H1 (cell line): ENCODE results near the gene NOXRED1. TPM values are rescaled to one million over a fixed set of nuclear protein-coding genes. Genes with fewer than 3 reads are reported as not detected.

Source experiments
- CTCF ChIA-PET: fragments of 300-600 bp; sonication (Branson Sonifier 250); formaldehyde crosslinking; loops from one replicate; lab custom pipeline; 2021; ENCODE audit not compliant: partially characterized antibody; lab: Charles Lee
- POLR2A ChIA-PET: fragments of 300-600 bp; sonication (Branson Sonifier 250); formaldehyde crosslinking; loops from one replicate; lab custom pipeline; 2021; ENCODE audit warnings: inconsistent platforms; ENCODE audit not compliant: partially characterized antibody; lab: Charles Lee
- DNase-seq, 2 experiments: peaks; one replicate each; pipeline versions ENCODE4 v3.0.0 to v3.0.0-alpha.2; 2010 to 2022; ENCODE audit warnings: low spot score in 2 of 2, low read depth in 1 of 2, mixed read lengths in 1 of 2
- FAIRE-seq: peaks from 2 replicates; lab custom pipeline; 2011; peaks lifted over from hg19 to GRCh38; lab: Jason Lieb, UNC
- H2AFZ ChIP-seq: 2 replicates; pipeline ENCODE4 v1.8.1; 2012; ENCODE audit warnings: low read length, inconsistent platforms
- H2AK5ac ChIP-seq: 2 replicates; pipeline ENCODE4 v1.6.1; 2013; ENCODE audit warnings: low read depth, low read length
- H2BK120ac ChIP-seq: replicated peaks from 2 replicates; pipeline ENCODE3; 2013; ENCODE audit warnings: low read depth, low read length, inconsistent platforms
- H2BK12ac ChIP-seq: 2 replicates; pipeline ENCODE4 v1.6.1; 2013; ENCODE audit warnings: low read depth, low read length
- H2BK15ac ChIP-seq: 2 replicates; pipeline ENCODE4 v1.6.1; 2013; ENCODE audit warnings: low read length
- H2BK20ac ChIP-seq: 2 replicates; pipeline ENCODE4 v1.6.1; 2013; ENCODE audit warnings: low read length
- H2BK5ac ChIP-seq: 2 replicates; pipeline ENCODE4 v1.6.1; 2013; ENCODE audit warnings: low read depth, low read length
- H3K14ac ChIP-seq: 2 replicates; pipeline ENCODE4 v1.6.1; 2013; ENCODE audit warnings: inconsistent platforms; ENCODE audit not compliant: insufficient read length
- H3K18ac ChIP-seq: 2 replicates; pipeline ENCODE4 v1.6.1; 2013; ENCODE audit warnings: low read length; ENCODE audit errors: extremely low read depth
- H3K23ac ChIP-seq: 2 replicates; pipeline ENCODE4 v1.6.1; 2013; ENCODE audit warnings: inconsistent platforms; ENCODE audit not compliant: insufficient read length
- H3K23me2 ChIP-seq: 2 replicates; pipeline ENCODE4 v1.6.1; 2013; ENCODE audit warnings: low read depth, low read length
- H3K27ac ChIP-seq: 2 replicates; pipeline ENCODE4 v1.6.1; 2011; ENCODE audit warnings: low read depth, low read length, inconsistent platforms
- H3K27me3 ChIP-seq, 4 experiments: replicated peaks in 1 of 4; 1 replicate in 1 of 4; 2 replicates in 3 of 4; pipeline versions ENCODE4 v1.6.1 to v1.8.1; 2011 to 2013; ENCODE audit warnings: low read length in 3 of 4, mild to moderate bottlenecking in 3 of 4, inconsistent platforms in 2 of 4, mixed read lengths in 2 of 4, moderate library complexity in 1 of 4; ENCODE audit not compliant: control insufficient read depth in 3 of 4, insufficient read depth in 3 of 4; ENCODE audit errors: extremely low read depth in 1 of 4
- H3K36me3 ChIP-seq, 4 experiments: 2 replicates each; pipeline versions ENCODE4 v1.6.1 to v1.8.1; 2011 to 2013; ENCODE audit warnings: mild to moderate bottlenecking in 4 of 4, low read length in 3 of 4, moderate library complexity in 2 of 4, control low read depth in 1 of 4, inconsistent platforms in 1 of 4; ENCODE audit not compliant: insufficient read depth in 4 of 4, control insufficient read depth in 2 of 4
- H3K4ac ChIP-seq: replicated peaks from 2 replicates; pipeline ENCODE3; 2013; ENCODE audit warnings: low read length, low read depth, mixed read lengths, inconsistent platforms; ENCODE audit not compliant: insufficient read length
- H3K4me1 ChIP-seq, 4 experiments: replicated peaks in 1 of 4; 1 replicate in 1 of 4; 2 replicates in 3 of 4; pipeline versions ENCODE4 v1.6.1 to v1.8.1; 2011 to 2013; ENCODE audit warnings: low read length in 3 of 4, inconsistent platforms in 2 of 4, mixed read lengths in 1 of 4; ENCODE audit not compliant: insufficient read depth in 4 of 4, control insufficient read depth in 3 of 4
- H3K4me2 ChIP-seq, 2 experiments: 2 replicates each; pipeline versions ENCODE4 v1.6.1 to v1.8.1; 2011 to 2013; ENCODE audit warnings: low read depth in 2 of 2, low read length in 2 of 2, control low read depth in 1 of 2, inconsistent platforms in 1 of 2, mild to moderate bottlenecking in 1 of 2; ENCODE audit not compliant: insufficient read depth in 1 of 2
- H3K4me3 ChIP-seq, 4 experiments: fragments of 200-600, 300-600 bp in 1 of 4; sonication (generic), shearing (Covaris generic), sonication (Bioruptor Twin) in 1 of 4; 2 replicates each; pipeline versions ENCODE4 v1.5.1 to v1.8.1; 2011 to 2016; ENCODE audit warnings: low read length in 4 of 4, low read depth in 3 of 4, control low read depth in 2 of 4, inconsistent platforms in 2 of 4, mild to moderate bottlenecking in 2 of 4, mixed read lengths in 1 of 4, moderate library complexity in 1 of 4; ENCODE audit not compliant: insufficient read depth in 2 of 4; ENCODE audit errors: extremely low read depth in 1 of 4
- H3K56ac ChIP-seq: replicated peaks from 2 replicates; pipeline ENCODE3; 2013; ENCODE audit warnings: low read depth, mild to moderate bottlenecking, mixed read lengths, low read length, inconsistent platforms; ENCODE audit not compliant: insufficient read length
- H3K79me1 ChIP-seq: 2 replicates; pipeline ENCODE4 v1.6.1; 2013; ENCODE audit warnings: low read depth, low read length, control low read depth
- H3K79me2 ChIP-seq, 2 experiments: 2 replicates each; pipeline versions ENCODE4 v1.6.1 to v1.8.1; 2012 to 2013; ENCODE audit warnings: low read length in 2 of 2, mild to moderate bottlenecking in 2 of 2, inconsistent platforms in 1 of 2; ENCODE audit not compliant: insufficient read depth in 2 of 2, control insufficient read depth in 1 of 2
- H3K9ac ChIP-seq, 4 experiments: replicated peaks in 1 of 4; 1 replicate in 1 of 4; 2 replicates in 3 of 4; pipeline versions ENCODE4 v1.6.1 to v1.8.1; 2011 to 2013; ENCODE audit warnings: low read depth in 3 of 4, low read length in 3 of 4, control low read depth in 2 of 4, mild to moderate bottlenecking in 2 of 4, moderate library complexity in 2 of 4, inconsistent platforms in 1 of 4; ENCODE audit errors: extremely low read depth in 1 of 4
- H3K9me3 ChIP-seq, 2 experiments: 2 replicates each; pipeline versions ENCODE4 v1.6.1 to v1.8.1; 2012 to 2013; ENCODE audit warnings: mild to moderate bottlenecking in 2 of 2, moderate library complexity in 2 of 2, control low read depth in 1 of 2, inconsistent platforms in 1 of 2, low read depth in 1 of 2, low read length in 1 of 2, mixed read lengths in 1 of 2; ENCODE audit not compliant: insufficient read depth in 2 of 2
- H4K20me1 ChIP-seq, 2 experiments: replicated peaks in 1 of 2; 2 replicates each; pipeline versions ENCODE3 to v1.8.1; 2011 to 2013; ENCODE audit warnings: inconsistent platforms in 2 of 2, low read length in 2 of 2, mild to moderate bottlenecking in 1 of 2; ENCODE audit not compliant: insufficient read depth in 2 of 2, control insufficient read depth in 1 of 2
- H4K5ac ChIP-seq: 2 replicates; pipeline ENCODE4 v1.6.1; 2013; ENCODE audit warnings: low read length, low read depth, mixed read lengths, inconsistent platforms; ENCODE audit not compliant: insufficient read length
- H4K8ac ChIP-seq: 2 replicates; pipeline ENCODE4 v1.8.0; 2013; ENCODE audit warnings: mild to moderate bottlenecking, moderate library complexity, low read length, inconsistent platforms; ENCODE audit not compliant: insufficient read depth; ENCODE audit errors: extremely low read depth
- H4K91ac ChIP-seq: replicated peaks from 2 replicates; pipeline ENCODE3; 2013; ENCODE audit warnings: low read length, mixed read lengths, inconsistent platforms; ENCODE audit not compliant: insufficient read length
- EP300 ChIP-seq, 2 experiments: IDR thresholded peaks; 1 replicate in 1 of 2; 2 replicates in 1 of 2; pipeline ENCODE4 v1.6.1; 2011 to 2012; ENCODE audit warnings: low read depth in 2 of 2, low read length in 2 of 2, mild to moderate bottlenecking in 2 of 2, borderline replicate concordance in 1 of 2, inconsistent platforms in 1 of 2, moderate library complexity in 1 of 2
- HDAC2 ChIP-seq, 2 experiments: fragments of 300-600 bp in 1 of 2; sonication (generic) in 1 of 2; IDR thresholded peaks; 2 replicates each; pipeline ENCODE4 v1.6.1; 2011 to 2012; ENCODE audit warnings: low read depth in 2 of 2, low read length in 2 of 2, mild to moderate bottlenecking in 2 of 2, moderate library complexity in 2 of 2, borderline replicate concordance in 1 of 2, inconsistent platforms in 1 of 2
- RFX5 ChIP-seq: IDR thresholded peaks from 2 replicates; pipeline ENCODE4 v1.6.1; 2011; ENCODE audit warnings: low read depth, low read length, improper control_type of control experiment, borderline replicate concordance
- SUZ12 ChIP-seq: fragments of 200-600 bp; sonication (generic); IDR thresholded peaks from 2 replicates; pipeline ENCODE4 v1.6.1; 2012; ENCODE audit warnings: mild to moderate bottlenecking, inconsistent platforms, low read length, moderate library complexity, mixed read lengths
- whole genome bisulfite sequencing, 2 experiments: shearing (Covaris generic) in 1 of 2; methylation state at CpG; one replicate each; pipeline versions ENCODE4 v1.1.6 to v1.1.7; 2013 to 2015; ENCODE audit warnings: low lambda C conversion rate in 2 of 2, mixed read lengths in 2 of 2, inconsistent platforms in 1 of 2, low coverage in 1 of 2, missing lambda C conversion rate in 1 of 2; ENCODE audit not compliant: insufficient replicate concordance in 2 of 2, insufficient coverage in 1 of 2, insufficient read length in 1 of 2; ENCODE audit errors: extremely low coverage in 1 of 2, missing lambda C conversion rate in 1 of 2; 5-methylcytosine and 5-hydroxymethylcytosine counted together
- polyA plus RNA-seq, 7 experiments: library from polyadenylated mRNA; depleted of rRNA in 3 of 7; stranded (reverse) in 5 of 7; unstranded in 2 of 7; fragments of >200 nt in 5 of 7; fragments of 200-250 nt in 2 of 7; gene quantifications; 1 replicate in 5 of 7; 2 replicates in 1 of 7; 4 replicates in 1 of 7; pipeline versions ENCODE4 v1.2.1 to v1.2.3, GENCODE V29; 2011 to 2013; ENCODE audit warnings: missing spikeins in 2 of 7, mixed read lengths in 2 of 7
- total RNA-seq: library from RNA; stranded (reverse); fragmentation: NEBNext Ultra II Directional; extraction: Animal tissue kit (Norgen Biotek cat#: 25700); gene quantifications from 2 replicates; pipeline ENCODE4 v1.2.1, GENCODE V29; 2021
- TF ChIP-seq, protein P1 (sequence below), 3 experiments: IDR thresholded peaks; 1 replicate in 2 of 3; 2 replicates in 1 of 3; pipeline versions ENCODE4 v1.5.1 to v1.6.1; 2011; ENCODE audit warnings: low read length in 3 of 3, mild to moderate bottlenecking in 3 of 3, inconsistent platforms in 2 of 3, low read depth in 1 of 3, moderate library complexity in 1 of 3; ENCODE audit not compliant: insufficient read depth in 1 of 3; ENCODE audit errors: control extremely low read depth in 1 of 3
- TF ChIP-seq, protein P2 (sequence below): IDR thresholded peaks from 2 replicates; pipeline ENCODE4 v1.6.1; 2012; ENCODE audit warnings: low read length, inconsistent platforms
- TF ChIP-seq, protein P3 (sequence below): IDR thresholded peaks from 2 replicates; pipeline ENCODE4 v1.6.1; 2012; ENCODE audit warnings: inconsistent platforms

NOXRED1 gene
- total and polyA plus RNA-seq, 2 of the 8 experiments (the other 6 are each of a cell fraction or from before 2014, with no cell fraction given) = 0.23 to 0.48 TPM

GRCh38 chr14:77409131-77409533 lies 14.2 kb downstream of the NOXRED1 start:
- Histone ChIP-seq H3K4me3 (no peak overlapping the region), H2BK120ac (no peak overlapping the region), H3K4me2 (no peak overlapping the region), H2BK20ac (no peak overlapping the region), H3K14ac (no peak overlapping the region), H4K5ac (no peak overlapping the region), H2AFZ (peak overlapping the region; percentile 81; the same call in 1 of the 2 replicates), H3K56ac (no peak overlapping the region), H2BK12ac (no peak overlapping the region), H3K4me1 (no peaks in the 10 kb centered on the region), H4K91ac (no peak overlapping the region), H4K20me1 (no peaks in the 10 kb centered on the region), H3K79me2 (no peaks in the 10 kb centered on the region), H3K27ac (no peak overlapping the region), H3K36me3 (no peaks in the 10 kb centered on the region), H3K27me3 (no peaks in the 10 kb centered on the region), H2BK15ac (no peak overlapping the region), H3K23me2 (no peaks in the 10 kb centered on the region), H3K9ac (no peak overlapping the region), H4K8ac (no peak overlapping the region), H3K23ac (no peak overlapping the region), H2BK5ac (no peak overlapping the region), H3K18ac (no peak overlapping the region), H3K9me3 (no peaks in the 10 kb centered on the region), H3K79me1 (no peaks in the 10 kb centered on the region), H2AK5ac (no peak overlapping the region), H3K4ac (no peak overlapping the region)
- no peak for FAIRE-seq
- POLR2A ChIA-PET = interaction anchor here (1.0 kb wide), 1 partner anchor 88 kb away, joined by 5 read pairs; the partner anchor contains the start of genes GSTZ1 and POMT2
- CTCF ChIA-PET = interaction anchor here (0.7 to 2.7 kb wide), 14 partner anchors 10 to 144 kb away, joined by 3 to 10 read pairs (median 4); no protein-coding TSS in a partner anchor
- DNase-seq = peak in 1 of 2 experiments; percentile 50
- WGBS, 2 experiments = 29% methylated on average over 3 of the region's 3 CpGs; no CpG with 5 or more reads in 1 of the 2 experiments
- TF ChIP-seq, protein P1, sequence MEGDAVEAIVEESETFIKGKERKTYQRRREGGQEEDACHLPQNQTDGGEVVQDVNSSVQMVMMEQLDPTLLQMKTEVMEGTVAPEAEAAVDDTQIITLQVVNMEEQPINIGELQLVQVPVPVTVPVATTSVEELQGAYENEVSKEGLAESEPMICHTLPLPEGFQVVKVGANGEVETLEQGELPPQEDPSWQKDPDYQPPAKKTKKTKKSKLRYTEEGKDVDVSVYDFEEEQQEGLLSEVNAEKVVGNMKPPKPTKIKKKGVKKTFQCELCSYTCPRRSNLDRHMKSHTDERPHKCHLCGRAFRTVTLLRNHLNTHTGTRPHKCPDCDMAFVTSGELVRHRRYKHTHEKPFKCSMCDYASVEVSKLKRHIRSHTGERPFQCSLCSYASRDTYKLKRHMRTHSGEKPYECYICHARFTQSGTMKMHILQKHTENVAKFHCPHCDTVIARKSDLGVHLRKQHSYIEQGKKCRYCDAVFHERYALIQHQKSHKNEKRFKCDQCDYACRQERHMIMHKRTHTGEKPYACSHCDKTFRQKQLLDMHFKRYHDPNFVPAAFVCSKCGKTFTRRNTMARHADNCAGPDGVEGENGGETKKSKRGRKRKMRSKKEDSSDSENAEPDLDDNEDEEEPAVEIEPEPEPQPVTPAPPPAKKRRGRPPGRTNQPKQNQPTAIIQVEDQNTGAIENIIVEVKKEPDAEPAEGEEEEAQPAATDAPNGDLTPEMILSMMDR (IDR thresholded peaks at IDR 0.05; ENCODE audit: control extremely low read depth in 1 of 3, insufficient read depth in 1 of 3, low read depth in 1 of 3, low read length in 3 of 3) = peak; percentile 41 to 56 (median 52)
- no peak for TF ChIP-seq EP300 (IDR thresholded peaks at IDR 0.05; ENCODE audit: borderline replicate concordance in 1 of 2, low read depth in 2 of 2, low read length in 2 of 2)
- TF ChIP-seq, protein P2, sequence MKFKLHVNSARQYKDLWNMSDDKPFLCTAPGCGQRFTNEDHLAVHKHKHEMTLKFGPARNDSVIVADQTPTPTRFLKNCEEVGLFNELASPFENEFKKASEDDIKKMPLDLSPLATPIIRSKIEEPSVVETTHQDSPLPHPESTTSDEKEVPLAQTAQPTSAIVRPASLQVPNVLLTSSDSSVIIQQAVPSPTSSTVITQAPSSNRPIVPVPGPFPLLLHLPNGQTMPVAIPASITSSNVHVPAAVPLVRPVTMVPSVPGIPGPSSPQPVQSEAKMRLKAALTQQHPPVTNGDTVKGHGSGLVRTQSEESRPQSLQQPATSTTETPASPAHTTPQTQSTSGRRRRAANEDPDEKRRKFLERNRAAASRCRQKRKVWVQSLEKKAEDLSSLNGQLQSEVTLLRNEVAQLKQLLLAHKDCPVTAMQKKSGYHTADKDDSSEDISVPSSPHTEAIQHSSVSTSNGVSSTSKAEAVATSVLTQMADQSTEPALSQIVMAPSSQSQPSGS = no peak
- TF ChIP-seq, protein P3, sequence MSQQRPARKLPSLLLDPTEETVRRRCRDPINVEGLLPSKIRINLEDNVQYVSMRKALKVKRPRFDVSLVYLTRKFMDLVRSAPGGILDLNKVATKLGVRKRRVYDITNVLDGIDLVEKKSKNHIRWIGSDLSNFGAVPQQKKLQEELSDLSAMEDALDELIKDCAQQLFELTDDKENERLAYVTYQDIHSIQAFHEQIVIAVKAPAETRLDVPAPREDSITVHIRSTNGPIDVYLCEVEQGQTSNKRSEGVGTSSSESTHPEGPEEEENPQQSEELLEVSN = 0 out of 2 replicates have a peak, but pooled peaks have one; percentile 34
- no peak for TF ChIP-seq RFX5
- TF ChIP-seq HDAC2 (IDR thresholded peaks at IDR 0.05; ENCODE audit: borderline replicate concordance in 1 of 2, low read depth in 2 of 2, low read length in 2 of 2) = no peak
- TF ChIP-seq SUZ12 = no peak
